WTC11 (cell line): ENCODE measurements around the gene LRRC1. TPM values are rescaled to one million over a fixed set of nuclear protein-coding genes. Genes with fewer than 3 reads are reported as not detected.

ENCODE experiments used
- ATAC-seq: fragments of 200-7000 bp; cut with Tn5 transposase; 2 replicates; pipeline ENCODE4 v1.10.0; 2021; ENCODE audit warnings: mild to moderate bottlenecking, moderate library complexity
- CTCF ChIA-PET: fragments of 300-600 bp; sonication (Branson Sonifier 250); formaldehyde crosslinking; loops from one replicate; lab custom pipeline; 2021; ENCODE audit warnings: antibody characterized with exemption; lab: Charles Lee
- POLR2A ChIA-PET: fragments of 350-600 bp; sonication (Branson Sonifier 250); formaldehyde crosslinking; loops from one replicate; lab custom pipeline; 2021; ENCODE audit warnings: antibody characterized with exemption; lab: Charles Lee
- DNase-seq: peaks from one replicate; pipeline ENCODE4 v3.0.0; 2021; ENCODE audit warnings: low spot score
- H3K27ac Mint-ChIP-seq: 2 replicates; pipeline ENCODE4 v1.8.0; 2021; ENCODE audit warnings: mixed read lengths
- H3K27me3 Mint-ChIP-seq: 2 replicates; pipeline ENCODE4 v1.8.0; 2021; ENCODE audit warnings: low read depth, mild to moderate bottlenecking, moderate library complexity, mixed read lengths
- H3K36me3 Mint-ChIP-seq: 2 replicates; pipeline ENCODE4 v1.8.0; 2021; ENCODE audit warnings: mixed read lengths
- H3K4me1 Mint-ChIP-seq: 2 replicates; pipeline ENCODE4 v1.8.0; 2022; ENCODE audit warnings: mixed read lengths
- H3K4me3 Mint-ChIP-seq: 2 replicates; pipeline ENCODE4 v1.8.0; 2021; ENCODE audit warnings: mild to moderate bottlenecking, moderate library complexity, mixed read lengths
- H3K9me3 Mint-ChIP-seq: 2 replicates; pipeline ENCODE4 v1.8.0; 2021; ENCODE audit warnings: mixed read lengths
- AR ChIP-seq: fragments of 250-450 bp; sonication (Bioruptor Pico); IDR thresholded peaks from 2 replicates; pipeline ENCODE4 v1.9.0; 2021; ENCODE audit warnings: mild to moderate bottlenecking
- ARID4B ChIP-seq: sonication (generic); formaldehyde crosslinking; IDR thresholded peaks from 2 replicates; pipeline ENCODE4 v1.8.0; 2023; ENCODE audit warnings: missing genetic modification reagents, mild to moderate bottlenecking, borderline replicate concordance
- ATF1 ChIP-seq: sonication (generic); formaldehyde crosslinking; IDR thresholded peaks from 2 replicates; pipeline ENCODE4 v1.8.1; 2023; ENCODE audit warnings: mild to moderate bottlenecking, moderate library complexity, missing genetic modification reagents
- CREB1 ChIP-seq: sonication (generic); formaldehyde crosslinking; IDR thresholded peaks from 2 replicates; pipeline ENCODE4 v1.8.0; 2023; ENCODE audit warnings: mild to moderate bottlenecking, missing genetic modification reagents
- EMX1 ChIP-seq: fragments of 250-450 bp; sonication (Bioruptor Pico); IDR thresholded peaks from 2 replicates; pipeline ENCODE4 v1.8.0; 2021; ENCODE audit warnings: mild to moderate bottlenecking
- ERG ChIP-seq: fragments of 250-450 bp; sonication (Bioruptor Pico); IDR thresholded peaks from 2 replicates; pipeline ENCODE4 v1.8.0; 2021; ENCODE audit warnings: mild to moderate bottlenecking
- MAX ChIP-seq: sonication (generic); formaldehyde crosslinking; IDR thresholded peaks from 2 replicates; pipeline ENCODE4 v1.8.0; 2022; ENCODE audit warnings: mild to moderate bottlenecking, missing genetic modification reagents
- MYBL2 ChIP-seq: sonication (generic); formaldehyde crosslinking; IDR thresholded peaks from 2 replicates; pipeline ENCODE4 v1.8.1; 2023; ENCODE audit warnings: mild to moderate bottlenecking, moderate library complexity, missing genetic modification reagents
- RORB ChIP-seq: fragments of 250-450 bp; sonication (Bioruptor Pico); IDR thresholded peaks from 2 replicates; pipeline ENCODE4 v1.9.0; 2021; ENCODE audit warnings: mild to moderate bottlenecking
- SP1 ChIP-seq: sonication (generic); formaldehyde crosslinking; conservative IDR thresholded peaks from 2 replicates; pipeline ENCODE4 v1.8.1; 2022; ENCODE audit warnings: missing genetic modification reagents
- ZNF219 ChIP-seq: sonication (generic); formaldehyde crosslinking; IDR thresholded peaks from 2 replicates; pipeline ENCODE4 v1.8.0; 2023; ENCODE audit warnings: missing genetic modification reagents, mild to moderate bottlenecking, borderline replicate concordance
- ZNF232 ChIP-seq: sonication (generic); formaldehyde crosslinking; IDR thresholded peaks from 2 replicates; pipeline ENCODE4 v1.8.0; 2022; ENCODE audit warnings: mild to moderate bottlenecking, missing genetic modification reagents
- ZNF317 ChIP-seq: sonication (generic); formaldehyde crosslinking; IDR thresholded peaks from 2 replicates; pipeline ENCODE4 v1.8.1; 2023; ENCODE audit warnings: low read depth, mild to moderate bottlenecking, moderate library complexity, missing genetic modification reagents, borderline replicate concordance
- ZNF396 ChIP-seq: fragments of 250-450 bp; sonication (Bioruptor Pico); IDR thresholded peaks from 2 replicates; pipeline ENCODE4 v1.8.0; 2021; ENCODE audit warnings: mild to moderate bottlenecking, moderate library complexity, borderline replicate concordance
- ZNF423 ChIP-seq: fragments of 250-450 bp; sonication (Bioruptor Pico); IDR thresholded peaks from 2 replicates; pipeline ENCODE4 v2.1.2; 2022; ENCODE audit warnings: mild to moderate bottlenecking, moderate library complexity
- ZNF425 ChIP-seq: fragments of 250-450 bp; sonication (Bioruptor Pico); conservative IDR thresholded peaks from 2 replicates; pipeline ENCODE4 v1.9.0; 2021; ENCODE audit warnings: mild to moderate bottlenecking
- total RNA-seq: library from RNA; stranded (reverse); gene quantifications from 3 replicates; pipeline ENCODE4 v1.2.3, GENCODE V29; 2021

Gene LRRC1
- total RNA-seq, 1 experiment from 2014 or later: 12.7 TPM

GRCh38 chr6:53761036-53761435, 33.8 kb upstream of the LRRC1 start (continued):
- TF ChIP-seq AR (CRISPR knock-in tag) (no peak), SP1 (CRISPR knock-in tag) (no peak), ATF1 (CRISPR knock-in tag) (no peak), ZNF232 (CRISPR knock-in tag) (no peak), MAX (no peak), ERG (CRISPR knock-in tag) (no peak), CREB1 (CRISPR knock-in tag) (no peak)
- TF ChIP-seq, all 79 proteins: peak for 0

GRCh38 chr6:53765270-53765669, 29.5 kb upstream of the LRRC1 start:
- Mint-ChIP-seq H3K4me1 (no peaks in the 10 kb centered on the region), H3K27me3 (no peaks in the 10 kb centered on the region), H3K36me3 (no peaks in the 10 kb centered on the region), H3K4me3 (no peak overlapping the region), H3K27ac (no peak overlapping the region), H3K9me3 (no peaks in the 10 kb centered on the region)
- ChIA-PET CTCF (no interaction called here), POLR2A (no interaction called here)
- DNase-seq (no peak), ATAC-seq (no peak)
- no peak for TF ChIP-seq MYBL2
- TF ChIP-seq ZNF423: no peak
- TF ChIP-seq ARID4B (CRISPR knock-in tag): no peak
- no peak for TF ChIP-seq RORB (CRISPR knock-in tag)
- no peak for TF ChIP-seq ZNF219 (CRISPR knock-in tag)
- no peak for TF ChIP-seq ZNF425 (CRISPR knock-in tag)
- TF ChIP-seq EMX1: no peak
- TF ChIP-seq ERG (CRISPR knock-in tag): no peak
- no peak for TF ChIP-seq ZNF317 (CRISPR knock-in tag)
- TF ChIP-seq CREB1 (CRISPR knock-in tag): no peak
- TF ChIP-seq ZNF396: no peak
